ENCODE data around the gene SLC2A3.
"Not testable (repeated sequence)": the region's sequence is repeated elsewhere in the genome, so short reads cannot be mapped to it uniquely, and the experiment has no call there.

- not testable (repeated sequence) for TF ChIP-seq CTCF (conservative IDR thresholded peaks at IDR 0.05; ENCODE audit: low read depth in 2 of 2); POLR2AphosphoS5 (IDR thresholded peaks at IDR 0.05; ENCODE audit: low read depth); REST (IDR thresholded peaks at IDR 0.05; ENCODE audit: unreplicated experiment)
These were observed 8.8 kb upstream of the SLC2A3 start for GRCh38 chr12:7944760-7945159.
